SH-SY5Y (cell line): ENCODE results near the gene HOXB9.

Source experiments
- GATA2 ChIP-seq: IDR thresholded peaks from 2 replicates; pipeline ENCODE4 v1.6.1; 2011; ENCODE audit warnings: mild to moderate bottlenecking, low read depth, low read length
- GATA3 ChIP-seq: IDR thresholded peaks from 2 replicates; pipeline ENCODE4 v1.6.1; 2011; ENCODE audit warnings: low read depth, mild to moderate bottlenecking, low read length, moderate library complexity

- TF ChIP-seq GATA2: no peak
- no peak for TF ChIP-seq GATA3
These were observed 46.7 kb downstream of the HOXB9 start for GRCh38 chr17:48579471-48579759.
